ENCODE data around the gene OSBPL1A.

The OSBPL1A gene

DNA sequence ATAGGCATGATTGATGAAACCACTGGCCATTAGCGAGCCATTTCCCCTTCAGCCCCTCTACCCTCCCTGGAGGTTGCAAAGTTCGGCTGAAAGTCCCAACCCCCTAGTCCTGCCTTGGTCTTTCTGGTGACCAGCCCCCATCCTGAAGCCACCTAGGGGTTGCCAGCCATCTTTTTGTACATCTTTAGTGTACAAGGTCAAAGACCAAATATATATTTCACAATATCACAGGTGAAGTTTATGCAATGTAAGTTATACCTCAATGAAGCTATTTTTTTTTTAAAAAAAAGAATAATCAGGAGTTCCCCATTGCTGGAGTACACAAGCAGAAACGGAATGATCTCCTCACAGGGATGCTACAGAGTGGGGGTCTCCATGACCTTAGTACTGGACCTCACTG is 31.3 kb downstream of the OSBPL1A start:
- TF ChIP-seq TAF1 (IDR thresholded peaks at IDR 0.05; ENCODE audit: borderline replicate concordance, insufficient read depth, low read length) (no peak), POLR2AphosphoS5 (IDR thresholded peaks at IDR 0.05; ENCODE audit: low read depth, low read length) (no peak), SIN3A (IDR thresholded peaks at IDR 0.05; ENCODE audit: borderline replicate concordance, insufficient read depth, low read length) (no peak), FOXP2 (optimal IDR thresholded peaks at IDR 0.05; ENCODE audit: borderline replicate concordance, extremely low read depth, extremely low read length, insufficient read depth) (no peak)
- TF ChIP-seq, protein P1, sequence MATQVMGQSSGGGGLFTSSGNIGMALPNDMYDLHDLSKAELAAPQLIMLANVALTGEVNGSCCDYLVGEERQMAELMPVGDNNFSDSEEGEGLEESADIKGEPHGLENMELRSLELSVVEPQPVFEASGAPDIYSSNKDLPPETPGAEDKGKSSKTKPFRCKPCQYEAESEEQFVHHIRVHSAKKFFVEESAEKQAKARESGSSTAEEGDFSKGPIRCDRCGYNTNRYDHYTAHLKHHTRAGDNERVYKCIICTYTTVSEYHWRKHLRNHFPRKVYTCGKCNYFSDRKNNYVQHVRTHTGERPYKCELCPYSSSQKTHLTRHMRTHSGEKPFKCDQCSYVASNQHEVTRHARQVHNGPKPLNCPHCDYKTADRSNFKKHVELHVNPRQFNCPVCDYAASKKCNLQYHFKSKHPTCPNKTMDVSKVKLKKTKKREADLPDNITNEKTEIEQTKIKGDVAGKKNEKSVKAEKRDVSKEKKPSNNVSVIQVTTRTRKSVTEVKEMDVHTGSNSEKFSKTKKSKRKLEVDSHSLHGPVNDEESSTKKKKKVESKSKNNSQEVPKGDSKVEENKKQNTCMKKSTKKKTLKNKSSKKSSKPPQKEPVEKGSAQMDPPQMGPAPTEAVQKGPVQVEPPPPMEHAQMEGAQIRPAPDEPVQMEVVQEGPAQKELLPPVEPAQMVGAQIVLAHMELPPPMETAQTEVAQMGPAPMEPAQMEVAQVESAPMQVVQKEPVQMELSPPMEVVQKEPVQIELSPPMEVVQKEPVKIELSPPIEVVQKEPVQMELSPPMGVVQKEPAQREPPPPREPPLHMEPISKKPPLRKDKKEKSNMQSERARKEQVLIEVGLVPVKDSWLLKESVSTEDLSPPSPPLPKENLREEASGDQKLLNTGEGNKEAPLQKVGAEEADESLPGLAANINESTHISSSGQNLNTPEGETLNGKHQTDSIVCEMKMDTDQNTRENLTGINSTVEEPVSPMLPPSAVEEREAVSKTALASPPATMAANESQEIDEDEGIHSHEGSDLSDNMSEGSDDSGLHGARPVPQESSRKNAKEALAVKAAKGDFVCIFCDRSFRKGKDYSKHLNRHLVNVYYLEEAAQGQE (IDR thresholded peaks at IDR 0.05; ENCODE audit: insufficient read depth in 1 of 2, low read depth in 2 of 2, low read length in 2 of 2), result no peak

DNA sequence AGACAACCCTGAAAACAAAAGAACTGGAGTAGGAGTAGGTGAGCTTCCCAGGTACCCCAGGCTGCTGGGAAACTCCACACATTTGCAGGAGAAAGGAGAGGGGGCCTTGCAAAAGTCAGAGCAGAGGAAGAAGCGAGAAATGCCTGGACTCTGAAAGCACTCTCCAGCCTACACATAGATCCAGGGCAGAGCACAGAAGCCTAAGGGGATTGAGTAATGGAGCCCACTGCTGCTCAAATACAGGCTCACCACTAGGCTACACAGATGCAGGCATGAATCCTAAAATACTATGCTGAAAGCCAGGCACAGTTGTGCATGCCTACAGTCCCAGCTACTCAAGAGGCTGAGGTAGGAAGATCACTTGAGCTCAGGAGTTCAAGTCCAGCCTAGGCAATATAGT is 33.4 kb downstream of the OSBPL1A start:
- TF ChIP-seq FOXP2 (optimal IDR thresholded peaks at IDR 0.05; ENCODE audit: borderline replicate concordance, extremely low read depth, extremely low read length, insufficient read depth), result no peak
- TF ChIP-seq, protein P1 (IDR thresholded peaks at IDR 0.05; ENCODE audit: insufficient read depth in 1 of 2, low read depth in 2 of 2, low read length in 2 of 2), result no peak
- TF ChIP-seq POLR2AphosphoS5 (IDR thresholded peaks at IDR 0.05; ENCODE audit: low read depth, low read length), result no peak
- TF ChIP-seq SIN3A (IDR thresholded peaks at IDR 0.05; ENCODE audit: borderline replicate concordance, insufficient read depth, low read length), result no peak
- no peak for TF ChIP-seq TAF1 (IDR thresholded peaks at IDR 0.05; ENCODE audit: borderline replicate concordance, insufficient read depth, low read length)

DNA sequence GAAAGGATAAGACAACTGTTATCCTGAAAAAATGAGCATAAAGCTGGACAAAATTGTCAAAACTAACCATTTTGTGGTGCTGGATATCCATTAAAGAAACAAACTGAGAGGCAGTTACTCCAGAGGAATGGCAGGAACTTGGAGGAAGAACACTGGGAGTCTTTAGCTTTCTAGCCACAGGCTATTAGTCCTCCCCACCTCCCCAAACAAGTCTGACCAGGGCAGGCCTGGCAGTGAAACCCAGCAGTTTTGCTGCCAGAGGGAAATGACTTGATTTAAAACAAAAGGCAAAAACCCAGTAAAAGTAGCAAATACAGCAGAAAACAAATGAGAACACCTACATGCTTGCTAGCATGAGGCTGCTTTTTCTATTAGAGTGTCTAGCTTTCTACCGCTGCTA is 34.9 kb downstream of the OSBPL1A start:
- TF ChIP-seq TAF1 (IDR thresholded peaks at IDR 0.05; ENCODE audit: borderline replicate concordance, insufficient read depth, low read length) (no peak), FOXP2 (optimal IDR thresholded peaks at IDR 0.05; ENCODE audit: borderline replicate concordance, extremely low read depth, extremely low read length, insufficient read depth) (no peak), SIN3A (IDR thresholded peaks at IDR 0.05; ENCODE audit: borderline replicate concordance, insufficient read depth, low read length) (no peak), POLR2AphosphoS5 (IDR thresholded peaks at IDR 0.05; ENCODE audit: low read depth, low read length) (no peak)
- TF ChIP-seq, protein P1 (IDR thresholded peaks at IDR 0.05; ENCODE audit: insufficient read depth in 1 of 2, low read depth in 2 of 2, low read length in 2 of 2), result no peak

DNA sequence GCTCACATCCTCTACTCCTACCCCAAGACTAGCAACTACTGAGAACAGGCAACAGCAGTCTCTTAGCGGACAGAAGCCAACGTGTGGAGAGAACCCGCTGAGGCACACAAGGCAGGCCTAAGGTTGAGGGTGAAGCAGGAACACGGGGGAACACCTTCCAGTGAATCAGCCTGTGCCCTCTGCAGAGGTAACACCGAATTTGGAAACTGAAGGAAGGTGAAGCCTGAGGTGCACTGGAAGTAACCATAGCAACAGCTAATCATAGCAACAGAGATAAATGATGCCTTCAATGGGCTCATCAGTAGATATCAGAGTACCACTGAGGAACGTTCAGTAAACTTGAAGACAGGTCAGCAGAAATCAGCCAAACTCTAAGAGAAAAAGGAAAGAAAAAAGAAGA is 43.3 kb downstream of the OSBPL1A start:
- TF ChIP-seq POLR2AphosphoS5 (IDR thresholded peaks at IDR 0.05; ENCODE audit: low read depth, low read length) (no peak), FOXP2 (optimal IDR thresholded peaks at IDR 0.05; ENCODE audit: borderline replicate concordance, extremely low read depth, extremely low read length, insufficient read depth) (no peak), SIN3A (IDR thresholded peaks at IDR 0.05; ENCODE audit: borderline replicate concordance, insufficient read depth, low read length) (no peak), TAF1 (IDR thresholded peaks at IDR 0.05; ENCODE audit: borderline replicate concordance, insufficient read depth, low read length) (no peak)
- TF ChIP-seq, protein P1 (IDR thresholded peaks at IDR 0.05; ENCODE audit: insufficient read depth in 1 of 2, low read depth in 2 of 2, low read length in 2 of 2), result no peak

DNA sequence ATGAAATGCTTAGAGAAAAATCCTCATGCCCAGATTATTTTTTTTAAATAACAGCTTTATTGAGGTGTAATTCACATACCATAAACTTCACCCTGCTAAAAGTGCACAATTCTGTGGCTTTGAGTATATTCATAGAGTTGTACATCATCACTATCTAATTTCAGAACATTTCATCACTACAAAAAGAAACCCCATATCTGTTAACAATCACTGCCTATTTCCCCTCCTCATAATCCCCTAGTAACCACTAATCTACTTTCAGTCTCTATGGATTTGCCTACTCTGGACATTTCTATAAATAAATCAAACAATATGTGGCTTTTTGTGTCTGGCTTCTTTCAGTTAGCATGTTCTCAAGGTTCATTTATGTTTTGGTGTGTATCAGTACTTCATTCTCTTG is 51.4 kb downstream of the OSBPL1A start:
- TF ChIP-seq, protein P1 (IDR thresholded peaks at IDR 0.05; ENCODE audit: insufficient read depth in 1 of 2, low read depth in 2 of 2, low read length in 2 of 2), result no peak
- no peak for TF ChIP-seq SIN3A (IDR thresholded peaks at IDR 0.05; ENCODE audit: borderline replicate concordance, insufficient read depth, low read length)
- TF ChIP-seq TAF1 (IDR thresholded peaks at IDR 0.05; ENCODE audit: borderline replicate concordance, insufficient read depth, low read length), result no peak
- no peak for TF ChIP-seq FOXP2 (optimal IDR thresholded peaks at IDR 0.05; ENCODE audit: borderline replicate concordance, extremely low read depth, extremely low read length, insufficient read depth)
- no peak for TF ChIP-seq POLR2AphosphoS5 (IDR thresholded peaks at IDR 0.05; ENCODE audit: low read depth, low read length)

Data from PFSK-1 (cell line).